OCI-LY1 (cell line): ENCODE measurements around the gene EOGT.

ENCODE experiments used
- EZH2 ChIP-seq: fragments of 200-600 bp; sonication (generic), shearing (Covaris generic); IDR thresholded peaks from 2 replicates; pipeline ENCODE4 v1.8.0; 2017; ENCODE audit warnings: borderline replicate concordance, mixed run types, mild to moderate bottlenecking, antibody characterized with exemption, low read length, moderate library complexity, mixed read lengths
- TF ChIP-seq, protein P1 (sequence below): fragments of 200-600 bp; sonication (generic), shearing (Covaris generic); IDR thresholded peaks from 2 replicates; pipeline ENCODE4 v1.5.1; 2017; ENCODE audit warnings: mild to moderate bottlenecking, antibody characterized with exemption, low read length, moderate library complexity, mixed read lengths

GRCh38 chr3:68973639-68974038 lies 39.8 kb downstream of the EOGT start:
- TF ChIP-seq, protein P1, sequence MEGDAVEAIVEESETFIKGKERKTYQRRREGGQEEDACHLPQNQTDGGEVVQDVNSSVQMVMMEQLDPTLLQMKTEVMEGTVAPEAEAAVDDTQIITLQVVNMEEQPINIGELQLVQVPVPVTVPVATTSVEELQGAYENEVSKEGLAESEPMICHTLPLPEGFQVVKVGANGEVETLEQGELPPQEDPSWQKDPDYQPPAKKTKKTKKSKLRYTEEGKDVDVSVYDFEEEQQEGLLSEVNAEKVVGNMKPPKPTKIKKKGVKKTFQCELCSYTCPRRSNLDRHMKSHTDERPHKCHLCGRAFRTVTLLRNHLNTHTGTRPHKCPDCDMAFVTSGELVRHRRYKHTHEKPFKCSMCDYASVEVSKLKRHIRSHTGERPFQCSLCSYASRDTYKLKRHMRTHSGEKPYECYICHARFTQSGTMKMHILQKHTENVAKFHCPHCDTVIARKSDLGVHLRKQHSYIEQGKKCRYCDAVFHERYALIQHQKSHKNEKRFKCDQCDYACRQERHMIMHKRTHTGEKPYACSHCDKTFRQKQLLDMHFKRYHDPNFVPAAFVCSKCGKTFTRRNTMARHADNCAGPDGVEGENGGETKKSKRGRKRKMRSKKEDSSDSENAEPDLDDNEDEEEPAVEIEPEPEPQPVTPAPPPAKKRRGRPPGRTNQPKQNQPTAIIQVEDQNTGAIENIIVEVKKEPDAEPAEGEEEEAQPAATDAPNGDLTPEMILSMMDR, result no peak
- TF ChIP-seq EZH2, result no peak
